HEK293 (cell line): ENCODE data around the gene TTF2.
A peak's percentile ranks its signal among the peaks of the same experiment; 100 is the strongest.

Experiments used
- BCL11B ChIP-seq: fragments of 450-650 bp; formaldehyde crosslinking; IDR thresholded peaks from 2 replicates; pipeline ENCODE4 v1.5.1; 2016; ENCODE audit warnings: low read depth, missing biosample characterization, missing genetic modification characterization
- BCL6B ChIP-seq: fragments of 450-650 bp; formaldehyde crosslinking; IDR thresholded peaks from 2 replicates; pipeline ENCODE4 v1.5.1; 2017; ENCODE audit warnings: missing biosample characterization, missing genetic modification characterization
- GLIS1 ChIP-seq: fragments of 450-650 bp; formaldehyde crosslinking; IDR thresholded peaks from 2 replicates; pipeline ENCODE4 v1.5.1; 2016; ENCODE audit warnings: missing biosample characterization, missing genetic modification characterization
- KLF7 ChIP-seq: fragments of 450-650 bp; formaldehyde crosslinking; IDR thresholded peaks from 2 replicates; pipeline ENCODE4 v1.5.1; 2016; ENCODE audit warnings: missing biosample characterization, missing genetic modification characterization, borderline replicate concordance
- OSR2 ChIP-seq: fragments of 450-650 bp; formaldehyde crosslinking; IDR thresholded peaks from 2 replicates; pipeline ENCODE4 v1.5.1; 2016; ENCODE audit warnings: missing biosample characterization, missing genetic modification characterization
- RBAK ChIP-seq: fragments of 450-650 bp; formaldehyde crosslinking; IDR thresholded peaks from 2 replicates; pipeline ENCODE4 v1.5.1; 2016; ENCODE audit warnings: missing biosample characterization, missing genetic modification characterization
- SETDB1 ChIP-seq: IDR thresholded peaks from one replicate; pipeline ENCODE4 v1.6.1; 2017; ENCODE audit warnings: mild to moderate bottlenecking, low read length, moderate library complexity, mixed read lengths; ENCODE audit not compliant: insufficient read length
- SP7 ChIP-seq: fragments of 450-650 bp; formaldehyde crosslinking; IDR thresholded peaks from 2 replicates; pipeline ENCODE4 v1.5.1; 2016; ENCODE audit warnings: missing biosample characterization, missing genetic modification characterization
- ZBTB10 ChIP-seq: fragments of 450-650 bp; formaldehyde crosslinking; IDR thresholded peaks from 2 replicates; pipeline ENCODE4 v1.5.1; 2016; ENCODE audit warnings: missing biosample characterization, missing genetic modification characterization
- ZBTB20 ChIP-seq: fragments of 450-650 bp; formaldehyde crosslinking; IDR thresholded peaks from 2 replicates; pipeline ENCODE4 v1.5.1; 2016; ENCODE audit warnings: missing biosample characterization, missing genetic modification characterization
- ZBTB26 ChIP-seq: fragments of 450-650 bp; formaldehyde crosslinking; optimal IDR thresholded peaks from 2 replicates; pipeline ENCODE3; 2016; ENCODE audit warnings: missing biosample characterization, mild to moderate bottlenecking, missing genetic modification characterization
- ZNF239 ChIP-seq: fragments of 450-650 bp; formaldehyde crosslinking; IDR thresholded peaks from 2 replicates; pipeline ENCODE4 v1.5.1; 2016; ENCODE audit warnings: missing biosample characterization, missing genetic modification characterization
- ZNF266 ChIP-seq: fragments of 450-650 bp; formaldehyde crosslinking; IDR thresholded peaks from 2 replicates; pipeline ENCODE4 v1.5.1; 2016; ENCODE audit warnings: missing biosample characterization, missing genetic modification characterization, low read depth
- ZNF433 ChIP-seq: fragments of 450-650 bp; formaldehyde crosslinking; IDR thresholded peaks from 2 replicates; pipeline ENCODE4 v1.5.1; 2016; ENCODE audit warnings: missing biosample characterization, missing genetic modification characterization, low read depth
- ZNF660 ChIP-seq: fragments of 450-650 bp; IDR thresholded peaks from 2 replicates; pipeline ENCODE4 v1.5.1; 2018; ENCODE audit warnings: missing biosample characterization, mild to moderate bottlenecking, missing genetic modification characterization
- ZNF785 ChIP-seq: fragments of 450-650 bp; formaldehyde crosslinking; IDR thresholded peaks from 2 replicates; pipeline ENCODE4 v1.5.1; 2016; ENCODE audit warnings: missing biosample characterization, missing genetic modification characterization
- ZNF791 ChIP-seq: fragments of 450-650 bp; formaldehyde crosslinking; IDR thresholded peaks from 2 replicates; pipeline ENCODE4 v1.5.1; 2016; ENCODE audit warnings: missing biosample characterization, missing genetic modification characterization
- TF ChIP-seq, protein P1 (sequence below): fragments of 450-650 bp; formaldehyde crosslinking; IDR thresholded peaks from 2 replicates; pipeline ENCODE4 v1.5.1; 2016; ENCODE audit warnings: missing biosample characterization, missing genetic modification characterization
- TF ChIP-seq, protein P2 (sequence below): fragments of 450-650 bp; formaldehyde crosslinking; IDR thresholded peaks from 2 replicates; pipeline ENCODE4 v1.5.1; 2016; ENCODE audit warnings: missing biosample characterization, missing genetic modification characterization, borderline replicate concordance
- TF ChIP-seq, protein P3 (sequence below): fragments of 450-650 bp; formaldehyde crosslinking; IDR thresholded peaks from 2 replicates; pipeline ENCODE4 v1.5.1; 2016; ENCODE audit warnings: missing biosample characterization, missing genetic modification characterization

Gene TTF2

DNA sequence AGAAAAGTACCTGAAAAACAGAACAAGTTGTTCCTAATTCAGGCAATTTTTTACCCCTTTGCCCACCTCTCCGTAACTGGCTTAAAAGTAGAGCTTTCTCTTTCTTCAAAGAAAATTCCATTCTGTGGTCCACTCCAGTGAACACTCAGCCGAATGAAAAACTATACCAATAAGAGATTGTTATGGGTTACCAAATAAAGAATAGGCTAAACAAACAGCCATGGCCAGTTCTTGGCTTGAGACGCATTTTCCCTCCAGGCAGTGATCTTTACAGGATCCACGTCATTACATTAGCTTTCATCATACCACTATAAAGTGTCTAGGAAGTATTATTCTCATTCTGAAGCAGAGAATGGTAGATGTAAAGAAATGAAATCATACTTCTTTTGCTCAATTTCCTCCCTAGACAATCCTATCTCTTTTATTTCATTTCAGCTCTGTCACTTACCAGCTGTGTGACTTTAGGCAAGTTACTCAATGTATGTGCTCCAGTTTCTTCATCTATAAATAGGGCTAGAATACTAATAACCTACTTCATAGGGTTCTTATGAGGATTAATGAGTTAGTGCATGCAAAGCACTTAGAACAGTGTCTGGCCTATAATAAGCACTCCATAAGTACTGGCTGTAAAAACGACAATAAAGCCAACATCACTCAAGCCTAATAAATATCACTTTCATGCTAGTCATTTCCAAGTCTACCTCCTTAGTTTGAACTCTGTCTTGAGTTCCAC is 87.9 kb downstream of the TTF2 start (continued):
- TF ChIP-seq ZNF239 (tag by site-specific recombination), result no peak
- 0 out of 2 replicates have a peak, but pooled peaks have one; percentile 19 for TF ChIP-seq GLIS1 (tag by site-specific recombination)
- TF ChIP-seq ZBTB26 (tag by site-specific recombination), result no peak
- TF ChIP-seq ZNF433 (tag by site-specific recombination), result no peak
- TF ChIP-seq, protein P1, sequence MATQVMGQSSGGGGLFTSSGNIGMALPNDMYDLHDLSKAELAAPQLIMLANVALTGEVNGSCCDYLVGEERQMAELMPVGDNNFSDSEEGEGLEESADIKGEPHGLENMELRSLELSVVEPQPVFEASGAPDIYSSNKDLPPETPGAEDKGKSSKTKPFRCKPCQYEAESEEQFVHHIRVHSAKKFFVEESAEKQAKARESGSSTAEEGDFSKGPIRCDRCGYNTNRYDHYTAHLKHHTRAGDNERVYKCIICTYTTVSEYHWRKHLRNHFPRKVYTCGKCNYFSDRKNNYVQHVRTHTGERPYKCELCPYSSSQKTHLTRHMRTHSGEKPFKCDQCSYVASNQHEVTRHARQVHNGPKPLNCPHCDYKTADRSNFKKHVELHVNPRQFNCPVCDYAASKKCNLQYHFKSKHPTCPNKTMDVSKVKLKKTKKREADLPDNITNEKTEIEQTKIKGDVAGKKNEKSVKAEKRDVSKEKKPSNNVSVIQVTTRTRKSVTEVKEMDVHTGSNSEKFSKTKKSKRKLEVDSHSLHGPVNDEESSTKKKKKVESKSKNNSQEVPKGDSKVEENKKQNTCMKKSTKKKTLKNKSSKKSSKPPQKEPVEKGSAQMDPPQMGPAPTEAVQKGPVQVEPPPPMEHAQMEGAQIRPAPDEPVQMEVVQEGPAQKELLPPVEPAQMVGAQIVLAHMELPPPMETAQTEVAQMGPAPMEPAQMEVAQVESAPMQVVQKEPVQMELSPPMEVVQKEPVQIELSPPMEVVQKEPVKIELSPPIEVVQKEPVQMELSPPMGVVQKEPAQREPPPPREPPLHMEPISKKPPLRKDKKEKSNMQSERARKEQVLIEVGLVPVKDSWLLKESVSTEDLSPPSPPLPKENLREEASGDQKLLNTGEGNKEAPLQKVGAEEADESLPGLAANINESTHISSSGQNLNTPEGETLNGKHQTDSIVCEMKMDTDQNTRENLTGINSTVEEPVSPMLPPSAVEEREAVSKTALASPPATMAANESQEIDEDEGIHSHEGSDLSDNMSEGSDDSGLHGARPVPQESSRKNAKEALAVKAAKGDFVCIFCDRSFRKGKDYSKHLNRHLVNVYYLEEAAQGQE (tag by site-specific recombination), result no peak
- TF ChIP-seq SETDB1, result no peak
- TF ChIP-seq ZBTB10 (tag by site-specific recombination), result no peak
- peak; percentile 97 for TF ChIP-seq SP7
- peak; percentile 19; the same call in 1 of the 2 replicates for TF ChIP-seq BCL6B (tag by site-specific recombination)
- no peak for TF ChIP-seq ZNF660 (tag by site-specific recombination)
- TF ChIP-seq, protein P2, sequence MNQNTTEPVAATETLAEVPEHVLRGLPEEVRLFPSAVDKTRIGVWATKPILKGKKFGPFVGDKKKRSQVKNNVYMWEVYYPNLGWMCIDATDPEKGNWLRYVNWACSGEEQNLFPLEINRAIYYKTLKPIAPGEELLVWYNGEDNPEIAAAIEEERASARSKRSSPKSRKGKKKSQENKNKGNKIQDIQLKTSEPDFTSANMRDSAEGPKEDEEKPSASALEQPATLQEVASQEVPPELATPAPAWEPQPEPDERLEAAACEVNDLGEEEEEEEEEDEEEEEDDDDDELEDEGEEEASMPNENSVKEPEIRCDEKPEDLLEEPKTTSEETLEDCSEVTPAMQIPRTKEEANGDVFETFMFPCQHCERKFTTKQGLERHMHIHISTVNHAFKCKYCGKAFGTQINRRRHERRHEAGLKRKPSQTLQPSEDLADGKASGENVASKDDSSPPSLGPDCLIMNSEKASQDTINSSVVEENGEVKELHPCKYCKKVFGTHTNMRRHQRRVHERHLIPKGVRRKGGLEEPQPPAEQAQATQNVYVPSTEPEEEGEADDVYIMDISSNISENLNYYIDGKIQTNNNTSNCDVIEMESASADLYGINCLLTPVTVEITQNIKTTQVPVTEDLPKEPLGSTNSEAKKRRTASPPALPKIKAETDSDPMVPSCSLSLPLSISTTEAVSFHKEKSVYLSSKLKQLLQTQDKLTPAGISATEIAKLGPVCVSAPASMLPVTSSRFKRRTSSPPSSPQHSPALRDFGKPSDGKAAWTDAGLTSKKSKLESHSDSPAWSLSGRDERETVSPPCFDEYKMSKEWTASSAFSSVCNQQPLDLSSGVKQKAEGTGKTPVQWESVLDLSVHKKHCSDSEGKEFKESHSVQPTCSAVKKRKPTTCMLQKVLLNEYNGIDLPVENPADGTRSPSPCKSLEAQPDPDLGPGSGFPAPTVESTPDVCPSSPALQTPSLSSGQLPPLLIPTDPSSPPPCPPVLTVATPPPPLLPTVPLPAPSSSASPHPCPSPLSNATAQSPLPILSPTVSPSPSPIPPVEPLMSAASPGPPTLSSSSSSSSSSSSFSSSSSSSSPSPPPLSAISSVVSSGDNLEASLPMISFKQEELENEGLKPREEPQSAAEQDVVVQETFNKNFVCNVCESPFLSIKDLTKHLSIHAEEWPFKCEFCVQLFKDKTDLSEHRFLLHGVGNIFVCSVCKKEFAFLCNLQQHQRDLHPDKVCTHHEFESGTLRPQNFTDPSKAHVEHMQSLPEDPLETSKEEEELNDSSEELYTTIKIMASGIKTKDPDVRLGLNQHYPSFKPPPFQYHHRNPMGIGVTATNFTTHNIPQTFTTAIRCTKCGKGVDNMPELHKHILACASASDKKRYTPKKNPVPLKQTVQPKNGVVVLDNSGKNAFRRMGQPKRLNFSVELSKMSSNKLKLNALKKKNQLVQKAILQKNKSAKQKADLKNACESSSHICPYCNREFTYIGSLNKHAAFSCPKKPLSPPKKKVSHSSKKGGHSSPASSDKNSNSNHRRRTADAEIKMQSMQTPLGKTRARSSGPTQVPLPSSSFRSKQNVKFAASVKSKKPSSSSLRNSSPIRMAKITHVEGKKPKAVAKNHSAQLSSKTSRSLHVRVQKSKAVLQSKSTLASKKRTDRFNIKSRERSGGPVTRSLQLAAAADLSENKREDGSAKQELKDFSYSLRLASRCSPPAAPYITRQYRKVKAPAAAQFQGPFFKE (tag by site-specific recombination), result no peak
- no peak for TF ChIP-seq ZNF266
- TF ChIP-seq, protein P3, sequence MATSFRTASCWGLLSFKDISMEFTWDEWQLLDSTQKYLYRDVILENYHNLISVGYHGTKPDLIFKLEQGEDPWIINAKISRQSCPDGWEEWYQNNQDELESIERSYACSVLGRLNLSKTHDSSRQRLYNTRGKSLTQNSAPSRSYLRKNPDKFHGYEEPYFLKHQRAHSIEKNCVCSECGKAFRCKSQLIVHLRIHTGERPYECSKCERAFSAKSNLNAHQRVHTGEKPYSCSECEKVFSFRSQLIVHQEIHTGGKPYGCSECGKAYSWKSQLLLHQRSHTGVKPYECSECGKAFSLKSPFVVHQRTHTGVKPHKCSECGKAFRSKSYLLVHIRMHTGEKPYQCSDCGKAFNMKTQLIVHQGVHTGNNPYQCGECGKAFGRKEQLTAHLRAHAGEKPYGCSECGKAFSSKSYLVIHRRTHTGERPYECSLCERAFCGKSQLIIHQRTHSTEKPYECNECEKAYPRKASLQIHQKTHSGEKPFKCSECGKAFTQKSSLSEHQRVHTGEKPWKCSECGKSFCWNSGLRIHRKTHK, result no peak
- TF ChIP-seq ZNF791 (tag by site-specific recombination), result no peak
- TF ChIP-seq ZNF785 (tag by site-specific recombination), result no peak
- no peak for TF ChIP-seq RBAK
- TF ChIP-seq KLF7 (tag by site-specific recombination), result peak; percentile 27; the same call in 1 of the 2 replicates
- TF ChIP-seq BCL11B, result no peak
- TF ChIP-seq OSR2 (tag by site-specific recombination), result peak; percentile 90
- no peak for TF ChIP-seq ZBTB20 (tag by site-specific recombination)
